ENCODE data around the gene CFAP210. TPM values are rescaled to one million over a fixed set of nuclear protein-coding genes. Genes with fewer than 3 reads are reported as not detected.

The CFAP210 gene
- total RNA-seq, 4 donors from 2014 or later: 0.24 to 0.46 TPM; not detected in 2

Small RNA genes lying within 50 kb of the gene (small RNA-seq; reads per million reads assigned to genes)
- gene RF00432: not detected

Other genes starting within 250 kb of the CFAP210 start
- 10 to 100 TPM in 1 of 4 donors, 1 to 10 TPM in 3; 4.3 to 11.3 (median 6.0) TPM for gene BBS5, start 214.9 kb downstream of the CFAP210 start, total RNA-seq
- gene KLHL41, start 184.7 kb downstream of the CFAP210 start, total RNA-seq: 1 to 10 TPM in 1 of 4 donors, under 1 TPM in 2, not detected in 1; 0.19 to 1.4 (median 0.72) TPM
- gene FASTKD1, start 120.5 kb downstream of the CFAP210 start, total RNA-seq: 10 to 100 TPM; 11.7 to 23.1 (median 16.9) TPM
- 10 to 100 TPM; 30.2 to 32.5 (median 30.7) TPM for gene PPIG, start 110.1 kb downstream of the CFAP210 start, total RNA-seq
- gene PHOSPHO2, start 64 bp upstream of the CFAP210 start, total RNA-seq: 10 to 100 TPM in 3 of 4 donors, 1 to 10 TPM in 1; 2.0 to 27.7 (median 12.5) TPM
- gene KLHL23, start 39.4 kb upstream of the CFAP210 start, total RNA-seq: 10 to 100 TPM in 1 of 4 donors, 1 to 10 TPM in 3; 6.4 to 13.1 (median 8.2) TPM
- 100 to 1,000 TPM in 2 of 4 donors, 10 to 100 TPM in 2; 70.3 to 246 (median 111) TPM for gene SSB, start 104.5 kb upstream of the CFAP210 start, total RNA-seq
- gene METTL5, start 130.5 kb upstream of the CFAP210 start, total RNA-seq: 10 to 100 TPM; 27.4 to 63.2 (median 39.0) TPM
- gene UBR3, start 133.0 kb upstream of the CFAP210 start, total RNA-seq: 10 to 100 TPM; 59.2 to 90.3 (median 64.0) TPM

Data from omental fat pad (tissue), 4 donors.